AG04450 (cell line): ENCODE results near the gene GPC6. TPM values are rescaled to one million over a fixed set of nuclear protein-coding genes. Genes with fewer than 3 reads are reported as not detected.

Source experiments
- CTCF ChIA-PET: fragments of 300-600, 350-600 bp; formaldehyde crosslinking; extraction: SDS; loops from one replicate; lab custom pipeline; 2022; ENCODE audit warnings: antibody characterized with exemption, inconsistent platforms; lab: Charles Lee
- POLR2A ChIA-PET: fragments of 350-600 bp; formaldehyde crosslinking; extraction: SDS; loops from one replicate; lab custom pipeline; 2021; ENCODE audit warnings: antibody characterized with exemption, inconsistent platforms; lab: Yijun Ruan, JAX
- DNase-seq: peaks from one replicate; pipeline ENCODE4 v3.0.0-alpha.2; 2011; ENCODE audit warnings: low read depth, low spot score
- H3K27ac ChIP-seq: one replicate; pipeline ENCODE4 v1.5.1; 2012; ENCODE audit warnings: low read depth, low read length, control low read depth
- H3K27me3 ChIP-seq: one replicate; pipeline ENCODE4 v1.6.0; 2012; ENCODE audit warnings: low read length; ENCODE audit not compliant: control insufficient read depth, insufficient read depth
- H3K4me3 ChIP-seq: 2 replicates; pipeline ENCODE4 v1.5.1; 2011; ENCODE audit warnings: mild to moderate bottlenecking, low read depth, low read length, control low read depth
- H3K9me3 ChIP-seq: 2 replicates; pipeline ENCODE4 v1.5.1; 2012; ENCODE audit warnings: low read length; ENCODE audit not compliant: control insufficient read depth, insufficient read depth
- polyA plus RNA-seq: library from polyadenylated mRNA; depleted of rRNA; stranded (reverse); fragments of >200 nt; gene quantifications from 2 replicates; pipeline ENCODE4 v1.2.3, GENCODE V29; 2011
- TF ChIP-seq, protein P1 (sequence below): IDR thresholded peaks from 2 replicates; pipeline ENCODE4 v1.5.1; 2011; ENCODE audit warnings: low read depth, low read length, control low read depth, inconsistent platforms

GPC6 gene
- polyA plus RNA-seq, 1 experiment = 40.4 TPM

DNA sequence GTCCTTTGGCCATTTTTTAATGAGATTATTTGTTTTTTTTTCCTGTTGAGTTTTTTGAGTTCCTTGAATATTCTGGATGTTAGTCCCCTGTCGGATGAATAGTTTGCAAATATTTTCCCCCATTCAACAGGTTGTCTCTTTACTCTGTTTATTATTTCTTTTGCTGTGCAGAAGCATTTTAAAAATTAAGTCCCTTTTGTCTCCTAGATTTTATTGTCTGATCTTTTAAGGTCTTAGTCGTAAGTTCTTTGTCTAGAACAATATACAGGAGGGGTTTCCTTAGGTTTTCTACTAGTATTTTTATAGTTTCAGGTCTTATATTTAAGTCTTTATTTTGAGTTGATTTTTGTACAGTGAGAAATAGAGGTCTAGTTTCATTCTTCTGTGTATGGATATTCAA is 284.4 kb downstream of the GPC6 start:
- Histone ChIP-seq H3K9me3 (no peaks in the 10 kb centered on the region), H3K4me3 (no peak overlapping the region), H3K27me3 (no peaks in the 10 kb centered on the region), H3K27ac (no peak overlapping the region)
- TF ChIP-seq, protein P1, sequence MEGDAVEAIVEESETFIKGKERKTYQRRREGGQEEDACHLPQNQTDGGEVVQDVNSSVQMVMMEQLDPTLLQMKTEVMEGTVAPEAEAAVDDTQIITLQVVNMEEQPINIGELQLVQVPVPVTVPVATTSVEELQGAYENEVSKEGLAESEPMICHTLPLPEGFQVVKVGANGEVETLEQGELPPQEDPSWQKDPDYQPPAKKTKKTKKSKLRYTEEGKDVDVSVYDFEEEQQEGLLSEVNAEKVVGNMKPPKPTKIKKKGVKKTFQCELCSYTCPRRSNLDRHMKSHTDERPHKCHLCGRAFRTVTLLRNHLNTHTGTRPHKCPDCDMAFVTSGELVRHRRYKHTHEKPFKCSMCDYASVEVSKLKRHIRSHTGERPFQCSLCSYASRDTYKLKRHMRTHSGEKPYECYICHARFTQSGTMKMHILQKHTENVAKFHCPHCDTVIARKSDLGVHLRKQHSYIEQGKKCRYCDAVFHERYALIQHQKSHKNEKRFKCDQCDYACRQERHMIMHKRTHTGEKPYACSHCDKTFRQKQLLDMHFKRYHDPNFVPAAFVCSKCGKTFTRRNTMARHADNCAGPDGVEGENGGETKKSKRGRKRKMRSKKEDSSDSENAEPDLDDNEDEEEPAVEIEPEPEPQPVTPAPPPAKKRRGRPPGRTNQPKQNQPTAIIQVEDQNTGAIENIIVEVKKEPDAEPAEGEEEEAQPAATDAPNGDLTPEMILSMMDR = no peak
- CTCF ChIA-PET = no interaction called here
- no peak for DNase-seq
- POLR2A ChIA-PET = no interaction called here

DNA sequence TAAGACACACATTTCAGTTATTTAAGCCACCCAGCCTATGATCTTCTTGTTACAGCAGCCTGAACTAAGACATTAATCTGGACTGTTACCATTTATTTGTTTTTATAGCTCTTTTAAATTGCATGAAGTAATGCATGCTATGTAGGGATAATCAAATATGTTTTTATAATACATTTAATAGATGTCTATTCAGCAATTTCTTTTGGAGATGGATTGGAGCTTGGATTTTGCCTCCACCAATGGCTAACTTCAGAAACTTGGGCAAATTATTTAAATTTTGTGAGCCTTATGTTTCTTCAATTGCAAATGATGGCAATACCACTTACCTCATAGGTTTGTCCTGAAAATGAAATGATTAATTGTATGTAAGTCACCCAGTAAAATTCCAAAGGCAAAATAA is 288.7 kb downstream of the GPC6 start:
- no peak for DNase-seq
- no peaks in the 10 kb centered on the region for H3K9me3 ChIP-seq
- TF ChIP-seq, protein P1 = no peak
- no peak overlapping the region for H3K4me3 ChIP-seq
- ChIA-PET CTCF (interaction anchor here (0.5 kb wide), 1 partner anchor 512 kb away, joined by 5 read pairs; no protein-coding TSS in a partner anchor), POLR2A (no interaction called here)
- no peak overlapping the region for H3K27ac ChIP-seq
- H3K27me3 ChIP-seq = no peaks in the 10 kb centered on the region

DNA sequence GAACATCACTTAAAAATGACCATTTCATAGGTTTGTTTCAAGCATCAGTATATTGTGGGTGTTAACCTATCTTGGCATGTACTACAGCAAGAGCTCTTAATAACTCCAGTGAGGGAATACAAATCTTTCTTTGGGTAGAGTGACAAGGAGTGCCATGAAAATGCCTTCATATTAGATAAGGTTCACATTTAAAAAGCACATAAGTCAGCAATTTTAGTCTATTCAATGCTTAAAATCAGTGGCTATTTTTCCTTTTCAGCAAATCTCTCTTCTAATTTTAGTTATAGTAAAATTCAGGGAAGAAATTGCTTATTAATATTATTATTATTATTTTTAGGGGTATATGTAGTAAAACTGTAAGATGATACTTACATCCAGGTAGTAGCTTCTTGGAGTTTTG is 291.1 kb downstream of the GPC6 start:
- TF ChIP-seq, protein P1 = no peak
- Histone ChIP-seq H3K27ac (no peak overlapping the region), H3K9me3 (no peaks in the 10 kb centered on the region), H3K4me3 (no peak overlapping the region), H3K27me3 (no peaks in the 10 kb centered on the region)
- ChIA-PET POLR2A (no interaction called here), CTCF (interaction anchor here (0.6 to 1.5 kb wide), 2 partner anchors 9 to 295 kb away, joined by 3 read pairs; no protein-coding TSS in a partner anchor)
- no peak for DNase-seq

DNA sequence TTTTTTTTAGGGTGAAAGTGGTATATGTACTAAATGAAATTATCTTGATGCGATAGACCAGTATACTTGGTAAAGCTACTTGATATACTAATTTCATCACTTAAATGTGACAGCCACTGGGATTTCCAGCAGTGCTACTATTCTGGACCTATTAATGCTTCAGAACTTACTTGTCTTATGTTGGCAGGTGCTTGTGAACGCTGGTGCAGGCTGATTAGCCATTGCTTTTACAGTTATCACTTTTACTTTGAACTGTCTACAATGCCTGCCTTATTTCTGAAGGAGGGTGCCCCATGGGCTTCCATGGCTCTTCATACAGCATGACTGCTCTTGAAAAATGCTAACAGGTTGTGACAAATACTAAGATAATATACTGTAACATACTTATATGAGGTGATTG is 294.7 kb downstream of the GPC6 start:
- ChIA-PET CTCF (interaction anchor here (1.0 kb wide), 1 partner anchor 805 kb away, joined by 3 read pairs; no protein-coding TSS in a partner anchor), POLR2A (no interaction called here)
- TF ChIP-seq, protein P1 = no peak
- no peaks in the 10 kb centered on the region for H3K9me3 ChIP-seq
- H3K27ac ChIP-seq = no peak overlapping the region
- H3K4me3 ChIP-seq = no peak overlapping the region
- no peak for DNase-seq
- H3K27me3 ChIP-seq = no peaks in the 10 kb centered on the region

DNA sequence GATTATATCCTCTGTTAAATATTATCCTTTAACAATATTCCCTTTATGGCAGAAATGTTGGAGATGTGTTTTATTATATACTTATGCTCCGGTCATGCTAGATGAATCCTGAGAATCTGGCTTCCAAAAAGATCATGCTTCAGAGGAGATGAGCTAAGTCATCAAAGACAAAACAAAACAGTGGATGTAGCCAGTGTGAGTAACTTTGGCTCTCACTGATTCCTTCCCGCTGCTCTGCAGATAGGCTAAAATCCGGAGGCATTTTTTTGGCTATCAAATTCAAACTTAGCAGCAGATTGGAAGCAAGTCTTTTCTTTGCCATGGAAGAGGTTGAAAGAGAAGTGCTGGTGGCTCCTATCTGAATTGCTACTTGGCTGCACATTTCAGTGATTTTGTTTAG is 295.9 kb downstream of the GPC6 start:
- TF ChIP-seq, protein P1 = no peak
- H3K9me3 ChIP-seq = no peaks in the 10 kb centered on the region
- no peaks in the 10 kb centered on the region for H3K27me3 ChIP-seq
- CTCF ChIA-PET = interaction anchor here (0.6 kb wide), 1 partner anchor 687 kb away, joined by 3 read pairs; no protein-coding TSS in a partner anchor
- H3K4me3 ChIP-seq = no peak overlapping the region
- H3K27ac ChIP-seq = no peak overlapping the region
- no peak for DNase-seq
- POLR2A ChIA-PET = no interaction called here
